H1 (cell line): Measurements from ENCODE around the gene KRTCAP2. TPM values are rescaled to one million over a fixed set of nuclear protein-coding genes. Genes with fewer than 3 reads are reported as not detected.

ENCODE experiments used
- CTCF ChIA-PET: fragments of 300-600 bp; sonication (Branson Sonifier 250); formaldehyde crosslinking; loops from one replicate; lab custom pipeline; 2021; ENCODE audit not compliant: partially characterized antibody; lab: Charles Lee
- POLR2A ChIA-PET: fragments of 300-600 bp; sonication (Branson Sonifier 250); formaldehyde crosslinking; loops from one replicate; lab custom pipeline; 2021; ENCODE audit warnings: inconsistent platforms; ENCODE audit not compliant: partially characterized antibody; lab: Charles Lee
- DNase-seq, 2 experiments: peaks; one replicate each; pipeline versions ENCODE4 v3.0.0 to v3.0.0-alpha.2; 2010 to 2022; ENCODE audit warnings: low spot score in 2 of 2, low read depth in 1 of 2, mixed read lengths in 1 of 2
- FAIRE-seq: peaks from 2 replicates; lab custom pipeline; 2011; peaks lifted over from hg19 to GRCh38; lab: Jason Lieb, UNC
- H2AFZ ChIP-seq: 2 replicates; pipeline ENCODE4 v1.8.1; 2012; ENCODE audit warnings: low read length, inconsistent platforms
- H2AK5ac ChIP-seq: 2 replicates; pipeline ENCODE4 v1.6.1; 2013; ENCODE audit warnings: low read depth, low read length
- H2BK120ac ChIP-seq: replicated peaks from 2 replicates; pipeline ENCODE3; 2013; ENCODE audit warnings: low read depth, low read length, inconsistent platforms
- H2BK12ac ChIP-seq: 2 replicates; pipeline ENCODE4 v1.6.1; 2013; ENCODE audit warnings: low read depth, low read length
- H2BK15ac ChIP-seq: 2 replicates; pipeline ENCODE4 v1.6.1; 2013; ENCODE audit warnings: low read length
- H2BK20ac ChIP-seq: 2 replicates; pipeline ENCODE4 v1.6.1; 2013; ENCODE audit warnings: low read length
- H2BK5ac ChIP-seq: 2 replicates; pipeline ENCODE4 v1.6.1; 2013; ENCODE audit warnings: low read depth, low read length
- H3K14ac ChIP-seq: 2 replicates; pipeline ENCODE4 v1.6.1; 2013; ENCODE audit warnings: inconsistent platforms; ENCODE audit not compliant: insufficient read length
- H3K18ac ChIP-seq: 2 replicates; pipeline ENCODE4 v1.6.1; 2013; ENCODE audit warnings: low read length; ENCODE audit errors: extremely low read depth
- H3K23ac ChIP-seq: 2 replicates; pipeline ENCODE4 v1.6.1; 2013; ENCODE audit warnings: inconsistent platforms; ENCODE audit not compliant: insufficient read length
- H3K23me2 ChIP-seq: 2 replicates; pipeline ENCODE4 v1.6.1; 2013; ENCODE audit warnings: low read depth, low read length
- H3K27ac ChIP-seq: 2 replicates; pipeline ENCODE4 v1.6.1; 2011; ENCODE audit warnings: low read depth, low read length, inconsistent platforms
- H3K27me3 ChIP-seq, 4 experiments: replicated peaks in 1 of 4; 1 replicate in 1 of 4; 2 replicates in 3 of 4; pipeline versions ENCODE4 v1.6.1 to v1.8.1; 2011 to 2013; ENCODE audit warnings: low read length in 3 of 4, mild to moderate bottlenecking in 3 of 4, inconsistent platforms in 2 of 4, mixed read lengths in 2 of 4, moderate library complexity in 1 of 4; ENCODE audit not compliant: control insufficient read depth in 3 of 4, insufficient read depth in 3 of 4; ENCODE audit errors: extremely low read depth in 1 of 4
- H3K36me3 ChIP-seq, 4 experiments: 2 replicates each; pipeline versions ENCODE4 v1.6.1 to v1.8.1; 2011 to 2013; ENCODE audit warnings: mild to moderate bottlenecking in 4 of 4, low read length in 3 of 4, moderate library complexity in 2 of 4, control low read depth in 1 of 4, inconsistent platforms in 1 of 4; ENCODE audit not compliant: insufficient read depth in 4 of 4, control insufficient read depth in 2 of 4
- H3K4ac ChIP-seq: replicated peaks from 2 replicates; pipeline ENCODE3; 2013; ENCODE audit warnings: low read length, low read depth, mixed read lengths, inconsistent platforms; ENCODE audit not compliant: insufficient read length
- H3K4me1 ChIP-seq, 4 experiments: replicated peaks in 1 of 4; 1 replicate in 1 of 4; 2 replicates in 3 of 4; pipeline versions ENCODE4 v1.6.1 to v1.8.1; 2011 to 2013; ENCODE audit warnings: low read length in 3 of 4, inconsistent platforms in 2 of 4, mixed read lengths in 1 of 4; ENCODE audit not compliant: insufficient read depth in 4 of 4, control insufficient read depth in 3 of 4
- H3K4me2 ChIP-seq, 2 experiments: 2 replicates each; pipeline versions ENCODE4 v1.6.1 to v1.8.1; 2011 to 2013; ENCODE audit warnings: low read depth in 2 of 2, low read length in 2 of 2, control low read depth in 1 of 2, inconsistent platforms in 1 of 2, mild to moderate bottlenecking in 1 of 2; ENCODE audit not compliant: insufficient read depth in 1 of 2
- H3K4me3 ChIP-seq, 4 experiments: fragments of 200-600, 300-600 bp in 1 of 4; sonication (generic), shearing (Covaris generic), sonication (Bioruptor Twin) in 1 of 4; 2 replicates each; pipeline versions ENCODE4 v1.5.1 to v1.8.1; 2011 to 2016; ENCODE audit warnings: low read length in 4 of 4, low read depth in 3 of 4, control low read depth in 2 of 4, inconsistent platforms in 2 of 4, mild to moderate bottlenecking in 2 of 4, mixed read lengths in 1 of 4, moderate library complexity in 1 of 4; ENCODE audit not compliant: insufficient read depth in 2 of 4; ENCODE audit errors: extremely low read depth in 1 of 4
- H3K56ac ChIP-seq: replicated peaks from 2 replicates; pipeline ENCODE3; 2013; ENCODE audit warnings: low read depth, mild to moderate bottlenecking, mixed read lengths, low read length, inconsistent platforms; ENCODE audit not compliant: insufficient read length
- H3K79me1 ChIP-seq: 2 replicates; pipeline ENCODE4 v1.6.1; 2013; ENCODE audit warnings: low read depth, low read length, control low read depth
- H3K79me2 ChIP-seq, 2 experiments: 2 replicates each; pipeline versions ENCODE4 v1.6.1 to v1.8.1; 2012 to 2013; ENCODE audit warnings: low read length in 2 of 2, mild to moderate bottlenecking in 2 of 2, inconsistent platforms in 1 of 2; ENCODE audit not compliant: insufficient read depth in 2 of 2, control insufficient read depth in 1 of 2
- H3K9ac ChIP-seq, 4 experiments: replicated peaks in 1 of 4; 1 replicate in 1 of 4; 2 replicates in 3 of 4; pipeline versions ENCODE4 v1.6.1 to v1.8.1; 2011 to 2013; ENCODE audit warnings: low read depth in 3 of 4, low read length in 3 of 4, control low read depth in 2 of 4, mild to moderate bottlenecking in 2 of 4, moderate library complexity in 2 of 4, inconsistent platforms in 1 of 4; ENCODE audit errors: extremely low read depth in 1 of 4
- H3K9me3 ChIP-seq, 2 experiments: 2 replicates each; pipeline versions ENCODE4 v1.6.1 to v1.8.1; 2012 to 2013; ENCODE audit warnings: mild to moderate bottlenecking in 2 of 2, moderate library complexity in 2 of 2, control low read depth in 1 of 2, inconsistent platforms in 1 of 2, low read depth in 1 of 2, low read length in 1 of 2, mixed read lengths in 1 of 2; ENCODE audit not compliant: insufficient read depth in 2 of 2
- H4K20me1 ChIP-seq, 2 experiments: replicated peaks in 1 of 2; 2 replicates each; pipeline versions ENCODE3 to v1.8.1; 2011 to 2013; ENCODE audit warnings: inconsistent platforms in 2 of 2, low read length in 2 of 2, mild to moderate bottlenecking in 1 of 2; ENCODE audit not compliant: insufficient read depth in 2 of 2, control insufficient read depth in 1 of 2
- H4K5ac ChIP-seq: 2 replicates; pipeline ENCODE4 v1.6.1; 2013; ENCODE audit warnings: low read length, low read depth, mixed read lengths, inconsistent platforms; ENCODE audit not compliant: insufficient read length
- H4K8ac ChIP-seq: 2 replicates; pipeline ENCODE4 v1.8.0; 2013; ENCODE audit warnings: mild to moderate bottlenecking, moderate library complexity, low read length, inconsistent platforms; ENCODE audit not compliant: insufficient read depth; ENCODE audit errors: extremely low read depth
- H4K91ac ChIP-seq: replicated peaks from 2 replicates; pipeline ENCODE3; 2013; ENCODE audit warnings: low read length, mixed read lengths, inconsistent platforms; ENCODE audit not compliant: insufficient read length
- TCF12 ChIP-seq: IDR thresholded peaks from 2 replicates; pipeline ENCODE4 v1.6.1; 2011; ENCODE audit warnings: low read depth, mild to moderate bottlenecking, low read length
- WGBS, 2 experiments: shearing (Covaris generic) in 1 of 2; methylation state at CpG; one replicate each; pipeline versions ENCODE4 v1.1.6 to v1.1.7; 2013 to 2015; ENCODE audit warnings: low lambda C conversion rate in 2 of 2, mixed read lengths in 2 of 2, inconsistent platforms in 1 of 2, low coverage in 1 of 2, missing lambda C conversion rate in 1 of 2; ENCODE audit not compliant: insufficient replicate concordance in 2 of 2, insufficient coverage in 1 of 2, insufficient read length in 1 of 2; ENCODE audit errors: extremely low coverage in 1 of 2, missing lambda C conversion rate in 1 of 2; 5-methylcytosine and 5-hydroxymethylcytosine counted together
- polyA plus RNA-seq, 7 experiments: library from polyadenylated mRNA; depleted of rRNA in 3 of 7; stranded (reverse) in 5 of 7; unstranded in 2 of 7; fragments of >200 nt in 5 of 7; fragments of 200-250 nt in 2 of 7; gene quantifications; 1 replicate in 5 of 7; 2 replicates in 1 of 7; 4 replicates in 1 of 7; pipeline versions ENCODE4 v1.2.1 to v1.2.3, GENCODE V29; 2011 to 2013; ENCODE audit warnings: missing spikeins in 2 of 7, mixed read lengths in 2 of 7
- total RNA-seq: library from RNA; stranded (reverse); fragmentation: NEBNext Ultra II Directional; extraction: Animal tissue kit (Norgen Biotek cat#: 25700); gene quantifications from 2 replicates; pipeline ENCODE4 v1.2.1, GENCODE V29; 2021
- TF ChIP-seq, protein P1 (sequence below): IDR thresholded peaks from 2 replicates; pipeline ENCODE4 v1.6.1; 2012; ENCODE audit warnings: inconsistent platforms

The KRTCAP2 gene
- total and polyA plus RNA-seq, 2 of the 8 experiments (the other 6 are each of a cell fraction or from before 2014, with no cell fraction given) = 146 to 317 TPM

DNA sequence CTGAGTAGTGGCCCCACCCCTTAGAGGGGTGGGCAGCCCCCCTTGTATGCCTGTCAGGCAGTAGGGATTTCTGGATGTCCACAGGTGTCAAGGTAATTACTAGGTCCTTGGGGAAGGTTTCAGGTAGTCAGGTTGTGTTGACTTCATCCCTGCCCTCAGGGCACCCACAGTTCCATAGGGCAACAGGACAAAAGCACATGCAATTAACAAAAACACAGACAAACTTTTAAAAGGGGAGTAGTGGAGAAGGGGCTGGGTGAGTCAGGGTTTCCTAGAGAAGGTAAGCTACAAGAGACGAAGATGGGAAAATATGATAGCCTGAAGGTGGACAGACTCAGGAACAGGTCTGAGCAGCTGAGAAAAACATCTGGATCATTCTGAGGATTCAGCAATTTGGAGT, 14.1 kb downstream of the KRTCAP2 start:
- Histone ChIP-seq H4K5ac (no peak overlapping the region), H4K91ac (no peak overlapping the region), H2BK12ac (no peak overlapping the region), H3K36me3 (no peaks in the 10 kb centered on the region), H2BK15ac (no peak overlapping the region), H3K27me3 (no peaks in the 10 kb centered on the region), H3K79me2 (no peaks in the 10 kb centered on the region), H2BK20ac (no peak overlapping the region), H3K4me1 (no peaks in the 10 kb centered on the region), H2BK5ac (no peak overlapping the region), H3K79me1 (no peaks in the 10 kb centered on the region), H3K27ac (no peak overlapping the region), H4K20me1 (no peaks in the 10 kb centered on the region), H3K18ac (no peak overlapping the region), H2AFZ (no peak overlapping the region), H3K23ac (no peak overlapping the region), H3K9me3 (no peaks in the 10 kb centered on the region), H2AK5ac (no peak overlapping the region), H3K4me2 (no peak overlapping the region), H3K23me2 (no peaks in the 10 kb centered on the region; the same call in 1 of the 2 replicates), H2BK120ac (no peak overlapping the region), H3K14ac (no peak overlapping the region), H3K4me3 (no peak overlapping the region), H3K4ac (no peak overlapping the region), H4K8ac (no peak overlapping the region), H3K9ac (no peak overlapping the region), H3K56ac (no peak overlapping the region)
- ChIA-PET CTCF (interaction anchor here (0.6 to 2.5 kb wide), 5 partner anchors 8 to 74 kb away, joined by 3 to 11 read pairs (median 4); no protein-coding TSS in a partner anchor), POLR2A (no interaction called here)
- TF ChIP-seq, protein P1, sequence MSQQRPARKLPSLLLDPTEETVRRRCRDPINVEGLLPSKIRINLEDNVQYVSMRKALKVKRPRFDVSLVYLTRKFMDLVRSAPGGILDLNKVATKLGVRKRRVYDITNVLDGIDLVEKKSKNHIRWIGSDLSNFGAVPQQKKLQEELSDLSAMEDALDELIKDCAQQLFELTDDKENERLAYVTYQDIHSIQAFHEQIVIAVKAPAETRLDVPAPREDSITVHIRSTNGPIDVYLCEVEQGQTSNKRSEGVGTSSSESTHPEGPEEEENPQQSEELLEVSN = no peak
- no peak for TF ChIP-seq TCF12
- FAIRE-seq (no peak), DNase-seq (no peak)
- WGBS, 2 experiments = 77% methylated on average over 1 of the region's 1 CpG; no CpG with 5 or more reads in 1 of the 2 experiments
